Activated CD4-positive, alpha-beta T cell treated with anti-CD3 and anti-CD28 coated beads, Interleukin-2, Interleukin-4, amounts not matched to agents 100 ng/mL and 50 ng/mL, durations not matched to agents 16 hours and 8 hours (primary cell): ENCODE data around the gene IFTAP.

Experiments used
- DNase-seq: peaks from one replicate; pipeline ENCODE4 v3.0.0-alpha.2; 2020; ENCODE audit warnings: low spot score

IFTAP gene

GRCh38 chr11:36598051-36598450 lies 3.7 kb downstream of the IFTAP start, which contains the start of gene RAG2:
RAG2 (minus strand) TSS chr11:36598236; CDS start chr11:36594168, 4,068 bp downstream.
- no peak for DNase-seq

- DNase-seq: no peak
Observed at GRCh38 chr11:36600180-36600579, 5.9 kb downstream of the IFTAP start.

- DNase-seq: no peak
Observed at GRCh38 chr11:36601155-36601554, 6.9 kb downstream of the IFTAP start.

- DNase-seq: no peak
Observed at GRCh38 chr11:36602135-36602534, 7.8 kb downstream of the IFTAP start.

- DNase-seq: no peak
Observed at GRCh38 chr11:36605221-36606216, 11.2 kb downstream of the IFTAP start.

- DNase-seq: no peak
Observed at GRCh38 chr11:36608491-36609199, 14.3 kb downstream of the IFTAP start.

- DNase-seq: no peak
Observed at GRCh38 chr11:36609383-36609782, 15.1 kb downstream of the IFTAP start.

- DNase-seq: no peak
Observed at GRCh38 chr11:36615826-36616225, 21.5 kb downstream of the IFTAP start.

GRCh38 chr11:36617543-36618362 lies 23.5 kb downstream of the IFTAP start:
- no peak for DNase-seq

- no peak for DNase-seq
Observed at GRCh38 chr11:36618363-36619047, 24.2 kb downstream of the IFTAP start.

- no peak for DNase-seq
Observed at GRCh38 chr11:36619502-36619901, 25.2 kb downstream of the IFTAP start.

GRCh38 chr11:36620246-36620645 lies 25.9 kb downstream of the IFTAP start:
- DNase-seq: no peak

- DNase-seq: no peak
Observed at GRCh38 chr11:36622431-36623136, 28.3 kb downstream of the IFTAP start.

- no peak for DNase-seq
Observed at GRCh38 chr11:36623494-36623893, 29.2 kb downstream of the IFTAP start.

GRCh38 chr11:36627006-36627405 lies 32.7 kb downstream of the IFTAP start:
- no peak for DNase-seq

- no peak for DNase-seq
Observed at GRCh38 chr11:36627471-36627870, 33.2 kb downstream of the IFTAP start.

GRCh38 chr11:36628141-36628540 lies 33.8 kb downstream of the IFTAP start:
- no peak for DNase-seq

GRCh38 chr11:36628765-36629244 lies 34.5 kb downstream of the IFTAP start:
- DNase-seq: no peak

GRCh38 chr11:36631774-36632173 lies 37.5 kb downstream of the IFTAP start:
- peak; percentile 25 for DNase-seq

GRCh38 chr11:36635066-36635862 lies 41.0 kb downstream of the IFTAP start:
- DNase-seq: no peak
